Fibroblast of gingiva (primary cell): ENCODE data around the gene PCBP3.
"Not testable (repeated sequence)": the region's sequence is repeated elsewhere in the genome, so short reads cannot be mapped to it uniquely, and the experiment has no call there.

Source experiments
- DNase-seq: peaks from one replicate; pipeline ENCODE4 v3.0.0-alpha.2; 2011; ENCODE audit warnings: low read depth

Gene PCBP3

GRCh38 chr21:45809421-45809820, 165.9 kb downstream of the PCBP3 start:
- no peak for DNase-seq

GRCh38 chr21:45811136-45811535, 167.6 kb downstream of the PCBP3 start:
- DNase-seq = no peak

GRCh38 chr21:45814210-45814940, 170.8 kb downstream of the PCBP3 start:
- not testable (repeated sequence) for DNase-seq

GRCh38 chr21:45815781-45816180, 172.3 kb downstream of the PCBP3 start:
- DNase-seq = not testable (repeated sequence)

- no peak for DNase-seq
These were observed 173.3 kb downstream of the PCBP3 start for GRCh38 chr21:45816794-45817193.

- no peak for DNase-seq
These were observed 173.8 kb downstream of the PCBP3 start for GRCh38 chr21:45817345-45817744.

- peak; percentile 68 for DNase-seq
These were observed 174.9 kb downstream of the PCBP3 start for GRCh38 chr21:45818276-45818903.

- DNase-seq = peak; percentile 44
These were observed 175.4 kb downstream of the PCBP3 start for GRCh38 chr21:45818904-45819285.

GRCh38 chr21:45819478-45820170, 176.1 kb downstream of the PCBP3 start:
- no peak for DNase-seq

- peak; percentile 79 for DNase-seq
These were observed 176.9 kb downstream of the PCBP3 start for GRCh38 chr21:45820171-45821091.

- DNase-seq = no peak
These were observed 177.9 kb downstream of the PCBP3 start for GRCh38 chr21:45821315-45821962.

- no peak for DNase-seq
These were observed 178.5 kb downstream of the PCBP3 start for GRCh38 chr21:45821998-45822397.

- no peak for DNase-seq
These were observed 179.0 kb downstream of the PCBP3 start for GRCh38 chr21:45822429-45823099.

GRCh38 chr21:45823100-45823681, 179.7 kb downstream of the PCBP3 start:
- DNase-seq = no peak

- no peak for DNase-seq
These were observed 181.2 kb downstream of the PCBP3 start for GRCh38 chr21:45824546-45825215.

GRCh38 chr21:45825219-45825618, 181.7 kb downstream of the PCBP3 start:
- DNase-seq = no peak

GRCh38 chr21:45826676-45827301, 183.3 kb downstream of the PCBP3 start:
- no peak for DNase-seq

GRCh38 chr21:45827302-45827692, 183.8 kb downstream of the PCBP3 start:
- no peak for DNase-seq

GRCh38 chr21:45827881-45828579, 184.5 kb downstream of the PCBP3 start:
- DNase-seq = no peak
